CD4-positive, alpha-beta T cell (primary cell): ENCODE results near the gene BCKDHB. TPM values are rescaled to one million over a fixed set of nuclear protein-coding genes. Genes with fewer than 3 reads are reported as not detected.

Experiments used
- ATAC-seq: fragments of 200-7000 bp; cut with Tn5 transposase; one replicate; pipeline ENCODE4 v1.10.0; 2022; ENCODE audit warnings: mild to moderate bottlenecking; ENCODE audit not compliant: poor library complexity
- CTCF ChIA-PET: fragments of 350-600 bp; sonication (Branson Sonifier 250); formaldehyde crosslinking; loops from one replicate; lab custom pipeline; 2021; ENCODE audit warnings: antibody characterized with exemption, inconsistent platforms; lab: Charles Lee
- POLR2A ChIA-PET: fragments of 350-600 bp; sonication (Branson Sonifier 250); formaldehyde crosslinking; loops from one replicate; lab custom pipeline; 2021; ENCODE audit warnings: antibody characterized with exemption, inconsistent platforms; lab: Charles Lee
- DNase-seq, 14 experiments: peaks; one replicate each; pipeline ENCODE4 v3.0.0-alpha.2; 2013 to 2020; ENCODE audit warnings: mixed read lengths in 2 of 14
- H3K27ac ChIP-seq, 2 donors: one replicate each; pipeline versions ENCODE4 v1.5.1 to v1.7.0; 2013; ENCODE audit warnings: low read length in 2 of 2, low read depth in 1 of 2, mild to moderate bottlenecking in 1 of 2
- H3K27me3 ChIP-seq, 2 experiments: 1 replicate in 1 of 2; 2 replicates in 1 of 2; pipeline versions ENCODE4 v1.6.1 to v1.7.0; 2013; ENCODE audit warnings: low read length in 2 of 2, control low read depth in 1 of 2, mild to moderate bottlenecking in 1 of 2, moderate library complexity in 1 of 2; ENCODE audit not compliant: insufficient read depth in 2 of 2, control insufficient read depth in 1 of 2
- H3K36me3 ChIP-seq: one replicate; pipeline ENCODE4 v1.6.1; 2013; ENCODE audit warnings: low read length, control low read depth; ENCODE audit not compliant: insufficient read depth
- H3K4me1 ChIP-seq: one replicate; pipeline ENCODE4 v1.6.1; 2013; ENCODE audit warnings: low read length, control low read depth; ENCODE audit not compliant: insufficient read depth
- H3K4me3 ChIP-seq: one replicate; pipeline ENCODE4 v1.5.1; 2013; ENCODE audit warnings: mild to moderate bottlenecking, low read length, moderate library complexity
- H3K9me3 ChIP-seq, 2 experiments: 1 replicate in 1 of 2; 2 replicates in 1 of 2; pipeline versions ENCODE4 v1.6.1 to v1.7.0; 2013; ENCODE audit warnings: low read length in 2 of 2, mild to moderate bottlenecking in 2 of 2, control low read depth in 1 of 2, moderate library complexity in 1 of 2; ENCODE audit not compliant: control insufficient read depth in 1 of 2, insufficient read depth in 1 of 2
- H3K27ac Mint-ChIP-seq: one replicate; pipeline ENCODE4 v1.8.0; 2020; ENCODE audit warnings: mixed read lengths
- H3K27me3 Mint-ChIP-seq: one replicate; pipeline ENCODE4 v1.8.0; 2021; ENCODE audit warnings: mixed read lengths
- H3K36me3 Mint-ChIP-seq: one replicate; pipeline ENCODE4 v1.8.0; 2021; ENCODE audit warnings: low read depth, mixed read lengths
- H3K4me1 Mint-ChIP-seq: one replicate; pipeline ENCODE4 v1.8.0; 2021; ENCODE audit warnings: low read depth, mixed read lengths
- H3K4me3 Mint-ChIP-seq: one replicate; pipeline ENCODE4 v1.8.0; 2020; ENCODE audit warnings: mild to moderate bottlenecking, mixed read lengths
- H3K9me3 Mint-ChIP-seq: one replicate; pipeline ENCODE4 v1.8.0; 2020; ENCODE audit warnings: mixed read lengths
- intact Hi-C, 2 experiments: fragments of 100-400 bp; cut with DNase I in 1 of 2; cut with micrococcal nuclease in 1 of 2; formaldehyde crosslinking; loops; one replicate each; pipeline versions ENCODE4 v1.15.1 to v1.9.0; 2023 to 2025; cut with DNase I, micrococcal nuclease
- total RNA-seq, 174 experiments: library from RNA in 2 of 174; stranded (reverse) in 2 of 174; gene quantifications; one replicate each; pipeline ENCODE4 v1.2.3 and lab custom pipeline; 2021 to 2026
- TF ChIP-seq, protein P1 (sequence below): fragments of 200-600 bp; IDR thresholded peaks from one replicate; pipeline ENCODE4 v1.8.0; 2022; ENCODE audit warnings: antibody characterized with exemption, mild to moderate bottlenecking

BCKDHB gene
- total RNA-seq, 2 experiments from 2014 or later, result 7.8 to 8.1 TPM

DNA sequence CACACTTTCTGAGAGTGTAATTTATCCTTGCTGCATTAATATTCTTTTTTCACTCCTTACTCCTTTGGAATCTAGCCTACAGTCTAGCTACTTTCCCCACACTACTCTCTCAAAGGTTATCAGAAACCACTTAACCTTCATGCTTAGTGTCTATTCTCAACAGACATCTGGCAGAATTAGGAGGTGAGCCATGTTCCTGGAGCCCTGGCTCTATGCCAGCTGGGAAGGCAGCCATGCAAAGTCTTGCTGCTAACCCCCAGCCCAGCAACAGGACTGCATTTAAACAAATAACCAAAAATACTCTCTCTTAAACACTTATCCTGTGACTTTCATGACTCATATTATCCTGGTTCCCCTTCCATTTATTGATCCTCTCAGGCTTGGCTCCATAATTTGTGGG lies 260.2 kb downstream of the BCKDHB start:
- H3K36me3 Mint-ChIP-seq, result peaks cover under 1% of the 10 kb centered on the region
- H3K4me1 Mint-ChIP-seq, result no peaks in the 10 kb centered on the region
- no peaks in the 10 kb centered on the region for H3K27me3 Mint-ChIP-seq
- H3K4me3 Mint-ChIP-seq, result no peak overlapping the region
- H3K4me3 ChIP-seq, result no peak overlapping the region
- ChIA-PET POLR2A (no interaction called here), CTCF (no interaction called here)
- no peaks in the 10 kb centered on the region for H3K27me3 ChIP-seq
- TF ChIP-seq, protein P1, sequence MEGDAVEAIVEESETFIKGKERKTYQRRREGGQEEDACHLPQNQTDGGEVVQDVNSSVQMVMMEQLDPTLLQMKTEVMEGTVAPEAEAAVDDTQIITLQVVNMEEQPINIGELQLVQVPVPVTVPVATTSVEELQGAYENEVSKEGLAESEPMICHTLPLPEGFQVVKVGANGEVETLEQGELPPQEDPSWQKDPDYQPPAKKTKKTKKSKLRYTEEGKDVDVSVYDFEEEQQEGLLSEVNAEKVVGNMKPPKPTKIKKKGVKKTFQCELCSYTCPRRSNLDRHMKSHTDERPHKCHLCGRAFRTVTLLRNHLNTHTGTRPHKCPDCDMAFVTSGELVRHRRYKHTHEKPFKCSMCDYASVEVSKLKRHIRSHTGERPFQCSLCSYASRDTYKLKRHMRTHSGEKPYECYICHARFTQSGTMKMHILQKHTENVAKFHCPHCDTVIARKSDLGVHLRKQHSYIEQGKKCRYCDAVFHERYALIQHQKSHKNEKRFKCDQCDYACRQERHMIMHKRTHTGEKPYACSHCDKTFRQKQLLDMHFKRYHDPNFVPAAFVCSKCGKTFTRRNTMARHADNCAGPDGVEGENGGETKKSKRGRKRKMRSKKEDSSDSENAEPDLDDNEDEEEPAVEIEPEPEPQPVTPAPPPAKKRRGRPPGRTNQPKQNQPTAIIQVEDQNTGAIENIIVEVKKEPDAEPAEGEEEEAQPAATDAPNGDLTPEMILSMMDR, result no peak
- DNase-seq, result no peak
- no peaks in the 10 kb centered on the region for H3K36me3 ChIP-seq
- peaks cover 6% of the 10 kb centered on the region for H3K9me3 Mint-ChIP-seq
- ATAC-seq, result no peak
- no peaks in the 10 kb centered on the region for H3K4me1 ChIP-seq
- H3K27ac Mint-ChIP-seq, result no peak overlapping the region
- intact Hi-C loops, result no loop called here
- no peaks in the 10 kb centered on the region for H3K9me3 ChIP-seq
- no peak overlapping the region for H3K27ac ChIP-seq

DNA sequence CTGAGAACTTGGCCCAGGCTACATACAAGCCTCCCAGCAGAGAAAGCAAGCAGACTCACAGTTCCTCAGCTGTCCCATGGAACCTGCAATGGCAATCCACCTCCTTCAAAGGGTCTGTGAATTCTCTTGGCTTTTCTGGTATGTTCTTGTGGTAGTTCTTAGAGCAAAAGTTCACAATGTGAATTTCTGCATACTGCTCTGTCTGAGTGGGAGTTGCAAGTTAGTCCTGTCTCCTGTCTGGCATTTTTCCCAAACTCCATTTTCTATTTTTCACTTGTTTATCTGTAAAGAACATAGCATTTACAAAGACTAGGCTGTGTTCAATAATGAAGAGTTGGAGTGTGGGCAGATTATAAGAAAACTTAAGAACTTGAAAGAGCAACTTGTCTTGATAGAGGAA lies 269.9 kb downstream of the BCKDHB start:
- Histone ChIP-seq H3K9me3 (peaks cover 0 to 4% of the 10 kb centered on the region in 2 experiments), H3K4me1 (no peaks in the 10 kb centered on the region), H3K4me3 (no peak overlapping the region), H3K36me3 (no peaks in the 10 kb centered on the region), H3K27me3 (no peaks in the 10 kb centered on the region), H3K27ac (no peak overlapping the region)
- H3K27me3 Mint-ChIP-seq, result no peaks in the 10 kb centered on the region
- H3K4me1 Mint-ChIP-seq, result no peaks in the 10 kb centered on the region
- H3K4me3 Mint-ChIP-seq, result no peak overlapping the region
- no peak overlapping the region for H3K27ac Mint-ChIP-seq
- TF ChIP-seq, protein P1, result no peak
- ChIA-PET CTCF (no interaction called here), POLR2A (no interaction called here)
- ATAC-seq, result no peak
- no peaks in the 10 kb centered on the region for H3K9me3 Mint-ChIP-seq
- H3K36me3 Mint-ChIP-seq, result peaks cover 17% of the 10 kb centered on the region
- DNase-seq, result no peak
- intact Hi-C loops, result no loop called here

DNA sequence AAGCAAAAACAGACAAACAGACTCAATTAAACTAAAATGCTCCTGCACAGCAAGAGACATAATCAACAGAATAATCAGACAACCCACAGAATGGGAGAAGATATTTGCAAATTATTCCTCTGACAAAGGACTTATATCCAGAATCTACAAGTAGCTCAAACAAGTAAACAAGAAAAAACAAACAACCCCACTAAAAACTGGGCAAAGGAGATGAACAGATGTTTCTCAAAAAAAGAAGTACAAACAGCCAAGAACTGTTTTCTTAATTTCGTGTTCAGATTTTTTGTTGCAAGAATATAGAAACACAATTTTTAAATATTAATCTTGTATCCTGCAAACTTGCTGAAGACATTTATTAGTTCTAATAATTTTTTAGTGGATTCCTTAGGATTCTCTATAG lies 274.1 kb downstream of the BCKDHB start:
- Mint-ChIP-seq H3K4me1 (no peaks in the 10 kb centered on the region), H3K27ac (no peak overlapping the region), H3K27me3 (no peaks in the 10 kb centered on the region), H3K4me3 (no peak overlapping the region), H3K36me3 (no peaks in the 10 kb centered on the region), H3K9me3 (peaks cover under 1% of the 10 kb centered on the region)
- H3K4me1 ChIP-seq, result no peaks in the 10 kb centered on the region
- CTCF ChIA-PET, result no interaction called here
- intact Hi-C loops, result no loop called here
- no peak overlapping the region for H3K4me3 ChIP-seq
- POLR2A ChIA-PET, result no interaction called here
- no peak overlapping the region for H3K27ac ChIP-seq
- no peaks in the 10 kb centered on the region for H3K27me3 ChIP-seq
- H3K36me3 ChIP-seq, result no peaks in the 10 kb centered on the region
- TF ChIP-seq, protein P1, result no peak
- peaks cover 0 to 4% of the 10 kb centered on the region in 2 experiments for H3K9me3 ChIP-seq
- no peak for ATAC-seq
- DNase-seq, result no peak
